Measurements from ENCODE around the gene WRNIP1. TPM values are rescaled to one million over a fixed set of nuclear protein-coding genes. Genes with fewer than 3 reads are reported as not detected.
A peak's percentile ranks its signal among the peaks of the same experiment; 100 is the strongest.

The WRNIP1 gene
- total and polyA plus RNA-seq, 9 of the 15 experiments (the other 6 are each of a cell fraction or from before 2014, with no cell fraction given): 13.2 to 63.6 (median 48.6) TPM

- TF ChIP-seq RERE (CRISPR knock-in tag; IDR thresholded peaks at IDR 0.05; ENCODE audit: borderline replicate concordance) (no peak), CBFA2T3 (IDR thresholded peaks at IDR 0.05) (0 out of 2 replicates have a peak, but pooled peaks have one; percentile 31), GTF3C2 (IDR thresholded peaks at IDR 0.05; ENCODE audit: borderline replicate concordance, extremely low read depth, insufficient read length) (no peak), CC2D1A (IDR thresholded peaks at IDR 0.05) (no peak), PHF20 (IDR thresholded peaks at IDR 0.05; ENCODE audit: partially characterized antibody) (no peak), TGIF2 (CRISPR knock-in tag; IDR thresholded peaks at IDR 0.05) (no peak), CHCHD3 (CRISPR knock-in tag; IDR thresholded peaks at IDR 0.05) (no peak), MTF1 (CRISPR knock-in tag; IDR thresholded peaks at IDR 0.05; ENCODE audit: borderline replicate concordance) (no peak), E4F1 (CRISPR knock-in tag; IDR thresholded peaks at IDR 0.05; ENCODE audit: borderline replicate concordance) (no peak), ELK1 (CRISPR knock-in tag; IDR thresholded peaks at IDR 0.05) (no peak), ZNF217 (CRISPR knock-in tag; IDR thresholded peaks at IDR 0.05) (no peak), ZNF354B (CRISPR knock-in tag; IDR thresholded peaks at IDR 0.05) (no peak), SMAD1 (IDR thresholded peaks at IDR 0.05; ENCODE audit: low read depth, low read length, partially characterized antibody) (no peak), FOS (IDR thresholded peaks at IDR 0.05; ENCODE audit: extremely low read depth, insufficient read length) (no peak), BACH1 (tag; IDR thresholded peaks at IDR 0.05) (no peak)
- TF ChIP-seq, protein P1, sequence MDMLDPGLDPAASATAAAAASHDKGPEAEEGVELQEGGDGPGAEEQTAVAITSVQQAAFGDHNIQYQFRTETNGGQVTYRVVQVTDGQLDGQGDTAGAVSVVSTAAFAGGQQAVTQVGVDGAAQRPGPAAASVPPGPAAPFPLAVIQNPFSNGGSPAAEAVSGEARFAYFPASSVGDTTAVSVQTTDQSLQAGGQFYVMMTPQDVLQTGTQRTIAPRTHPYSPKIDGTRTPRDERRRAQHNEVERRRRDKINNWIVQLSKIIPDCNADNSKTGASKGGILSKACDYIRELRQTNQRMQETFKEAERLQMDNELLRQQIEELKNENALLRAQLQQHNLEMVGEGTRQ (CRISPR knock-in tag; IDR thresholded peaks at IDR 0.05): no peak
These were observed 39.1 kb upstream of the WRNIP1 start (continued) for GRCh38 chr6:2725999-2726567.
